Prostate gland (tissue), 2 donors: Measurements from ENCODE around the gene NR6A1. TPM values are rescaled to one million over a fixed set of nuclear protein-coding genes. Genes with fewer than 3 reads are reported as not detected.

Experiments
- DNase-seq: peaks from one replicate; pipeline ENCODE4 v3.0.0-alpha.2; 2019; ENCODE audit warnings: low spot score
- H3K27ac ChIP-seq, 2 donors: fragments of 200-600 bp; sonication (generic); 2 replicates each; pipeline ENCODE4 v1.5.1; 2017 to 2019
- H3K27me3 ChIP-seq: fragments of 200-600 bp; sonication (generic); replicated peaks from 2 replicates; pipeline ENCODE4 v1.5.1; 2019; ENCODE audit not compliant: insufficient read depth
- H3K36me3 ChIP-seq, 2 donors: fragments of 200-600 bp; sonication (generic); 1 replicate in 1 of 2; 2 replicates in 1 of 2; pipeline versions ENCODE4 v1.5.1 to v1.8.1; 2017 to 2019
- H3K4me1 ChIP-seq: fragments of 200-600 bp; sonication (generic); replicated peaks from 2 replicates; pipeline ENCODE4 v1.5.1; 2019
- H3K4me3 ChIP-seq, 2 donors: fragments of 200-600 bp; sonication (generic); 2 replicates each; pipeline ENCODE4 v1.5.1; 2017 to 2019
- H3K9me3 ChIP-seq: fragments of 200-600 bp; sonication (generic); 2 replicates; pipeline ENCODE4 v1.5.1; 2017
- POLR2A ChIP-seq: fragments of 450-650 bp; IDR thresholded peaks from one replicate; pipeline ENCODE4 v1.6.1; 2016; ENCODE audit warnings: antibody characterized with exemption, mild to moderate bottlenecking
- POLR2AphosphoS5 ChIP-seq: sonication (generic); formaldehyde crosslinking; IDR thresholded peaks from one replicate; pipeline ENCODE4 v1.6.1; 2017; ENCODE audit warnings: antibody characterized with exemption
- WGBS: methylation state at CpG from one replicate; pipeline ENCODE4 v1.1.5; 2018; 5-methylcytosine and 5-hydroxymethylcytosine counted together
- intact Hi-C: fragments of 100-400 bp; cut with DNase I; formaldehyde crosslinking; loops from one replicate; pipeline ENCODE4 v1.14.2; 2022
- total RNA-seq, 2 donors: library from RNA; depleted of rRNA; stranded (reverse); fragments of >200 nt; gene quantifications; one replicate each; pipeline ENCODE4 v1.1.0, GENCODE V29; 2016
- TF ChIP-seq, protein P1 (sequence below), 4 experiments: fragments of 200-600 bp in 2 of 4; fragments of 450-650 bp in 2 of 4; sonication (generic) in 2 of 4; IDR thresholded peaks; 1 replicate in 3 of 4; 2 replicates in 1 of 4; pipeline ENCODE4 v1.5.1; 2016 to 2019; ENCODE audit warnings: antibody characterized with exemption in 4 of 4, mild to moderate bottlenecking in 2 of 4, moderate library complexity in 2 of 4

Gene NR6A1
- total RNA-seq, 2 donors from 2014 or later, result 1.3 to 53.7 TPM

- H3K4me1 ChIP-seq, result no peaks in the 10 kb centered on the region
- no peak overlapping the region for H3K4me3 ChIP-seq
- H3K36me3 ChIP-seq, result no peaks in the 10 kb centered on the region
- 96% methylated on average over 20 of the region's 20 CpGs for whole genome bisulfite sequencing
- no peak for DNase-seq
- intact Hi-C loops, result no loop called here
- no peak overlapping the region for H3K27ac ChIP-seq
- no peaks in the 10 kb centered on the region for H3K27me3 ChIP-seq
- TF ChIP-seq, protein P1, sequence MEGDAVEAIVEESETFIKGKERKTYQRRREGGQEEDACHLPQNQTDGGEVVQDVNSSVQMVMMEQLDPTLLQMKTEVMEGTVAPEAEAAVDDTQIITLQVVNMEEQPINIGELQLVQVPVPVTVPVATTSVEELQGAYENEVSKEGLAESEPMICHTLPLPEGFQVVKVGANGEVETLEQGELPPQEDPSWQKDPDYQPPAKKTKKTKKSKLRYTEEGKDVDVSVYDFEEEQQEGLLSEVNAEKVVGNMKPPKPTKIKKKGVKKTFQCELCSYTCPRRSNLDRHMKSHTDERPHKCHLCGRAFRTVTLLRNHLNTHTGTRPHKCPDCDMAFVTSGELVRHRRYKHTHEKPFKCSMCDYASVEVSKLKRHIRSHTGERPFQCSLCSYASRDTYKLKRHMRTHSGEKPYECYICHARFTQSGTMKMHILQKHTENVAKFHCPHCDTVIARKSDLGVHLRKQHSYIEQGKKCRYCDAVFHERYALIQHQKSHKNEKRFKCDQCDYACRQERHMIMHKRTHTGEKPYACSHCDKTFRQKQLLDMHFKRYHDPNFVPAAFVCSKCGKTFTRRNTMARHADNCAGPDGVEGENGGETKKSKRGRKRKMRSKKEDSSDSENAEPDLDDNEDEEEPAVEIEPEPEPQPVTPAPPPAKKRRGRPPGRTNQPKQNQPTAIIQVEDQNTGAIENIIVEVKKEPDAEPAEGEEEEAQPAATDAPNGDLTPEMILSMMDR (IDR thresholded peaks at IDR 0.05), result no peak
- TF ChIP-seq POLR2A (no peak), POLR2AphosphoS5 (no peak)
- H3K9me3 ChIP-seq, result no peaks in the 10 kb centered on the region
These were observed 15.9 kb upstream of the NR6A1 start for GRCh38 chr9:124786881-124787573.

DNA sequence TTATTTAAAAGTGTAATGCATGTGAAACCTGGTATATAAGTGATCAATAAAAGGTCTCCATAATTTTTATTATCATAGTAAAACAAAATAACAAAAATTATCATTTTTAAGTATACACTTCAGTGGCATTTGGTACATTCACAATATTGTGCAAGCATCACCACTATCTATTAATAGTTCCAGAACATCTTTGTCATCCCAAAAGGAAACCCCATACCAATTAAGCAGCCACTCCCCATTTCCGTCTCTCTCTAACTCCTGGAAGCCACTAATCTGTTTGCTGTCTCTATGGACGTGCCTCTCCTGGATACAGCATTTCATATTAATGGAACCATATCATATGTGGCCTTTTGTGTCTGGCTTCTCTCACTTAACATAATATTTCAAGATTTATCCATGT is 13.4 kb upstream of the NR6A1 start:
- Histone ChIP-seq H3K4me1 (no peaks in the 10 kb centered on the region), H3K27me3 (no peaks in the 10 kb centered on the region), H3K36me3 (no peaks in the 10 kb centered on the region), H3K4me3 (no peak overlapping the region), H3K9me3 (no peaks in the 10 kb centered on the region), H3K27ac (no peak overlapping the region)
- no peak for DNase-seq
- WGBS, result 65% methylated on average over 2 of the region's 2 CpGs
- intact Hi-C loops, result no loop called here
- TF ChIP-seq POLR2A, result no peak
- TF ChIP-seq, protein P1 (IDR thresholded peaks at IDR 0.05), result no peak
- no peak for TF ChIP-seq POLR2AphosphoS5

DNA sequence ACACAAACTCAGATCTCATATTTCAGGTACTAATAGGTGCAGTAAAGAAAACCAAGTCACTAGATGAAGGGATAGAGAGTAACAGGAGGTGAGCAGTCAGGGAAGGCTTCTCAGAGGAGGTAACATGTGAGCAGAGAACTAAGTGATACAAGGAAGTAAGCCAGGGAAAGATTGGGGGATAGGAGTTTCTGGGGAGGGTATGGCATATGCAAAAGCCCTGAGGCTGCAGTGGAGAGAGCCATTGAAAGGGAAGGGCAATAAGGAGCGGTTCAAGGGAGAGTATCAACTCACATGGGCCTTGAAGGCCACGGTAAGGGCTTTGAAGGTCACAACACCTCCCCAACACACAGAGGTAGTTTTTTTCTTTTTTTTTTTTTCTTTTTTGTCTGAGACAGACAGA is 12.7 kb upstream of the NR6A1 start:
- Histone ChIP-seq H3K36me3 (no peaks in the 10 kb centered on the region), H3K4me3 (no peak overlapping the region), H3K4me1 (no peaks in the 10 kb centered on the region), H3K27ac (no peak overlapping the region), H3K27me3 (no peaks in the 10 kb centered on the region), H3K9me3 (no peaks in the 10 kb centered on the region)
- TF ChIP-seq POLR2AphosphoS5 (no peak), POLR2A (no peak)
- TF ChIP-seq, protein P1 (IDR thresholded peaks at IDR 0.05), result no peak
- 90% methylated on average over 2 of the region's 2 CpGs for WGBS
- no peak for DNase-seq
- intact Hi-C loops, result no loop called here

DNA sequence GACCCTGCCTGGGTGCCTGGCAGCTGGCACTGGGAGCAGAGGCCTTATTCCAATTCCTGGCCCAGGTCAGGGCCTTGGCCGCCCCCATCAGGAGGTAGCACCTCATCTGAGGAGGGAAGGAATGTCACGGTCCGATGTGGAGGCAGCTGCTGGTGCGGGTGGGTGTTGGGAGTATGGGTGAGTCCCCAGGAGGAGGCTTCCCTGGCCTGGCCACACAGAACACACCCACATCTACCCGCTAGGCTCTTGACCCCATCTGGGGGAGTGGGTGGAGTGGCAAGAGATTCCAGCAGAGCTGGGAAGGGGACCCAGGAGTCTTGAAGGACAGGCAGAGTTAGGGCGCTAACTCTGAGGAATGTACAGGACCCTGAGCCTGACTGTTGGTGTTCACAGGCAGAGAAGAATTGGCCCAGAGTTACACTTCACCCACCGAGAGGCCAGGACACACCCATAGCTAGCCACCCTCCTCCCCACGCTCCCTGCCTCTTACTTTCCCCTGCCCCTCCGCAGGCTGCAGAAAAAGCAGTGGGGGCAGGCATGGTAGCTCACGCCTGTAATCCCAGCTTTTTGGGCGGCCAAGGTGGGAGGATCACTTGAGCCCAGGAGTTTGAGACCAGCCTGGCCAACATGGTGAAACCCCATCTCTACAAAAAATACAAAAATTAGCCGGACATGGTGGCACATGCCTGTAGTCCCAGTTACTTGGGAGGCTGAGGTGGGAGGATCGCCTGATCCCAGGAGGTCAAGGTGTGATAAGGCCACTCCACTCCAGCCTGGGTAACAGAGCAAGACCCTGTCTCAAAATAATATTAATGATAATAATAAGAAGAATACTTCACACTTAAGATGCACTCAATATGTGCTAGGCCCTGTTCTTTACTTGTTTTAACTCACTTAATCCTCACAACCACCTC is 11.8 kb upstream of the NR6A1 start:
- H3K27ac ChIP-seq, result no peak overlapping the region
- 84% methylated on average over 13 of the region's 13 CpGs for WGBS
- H3K9me3 ChIP-seq, result no peaks in the 10 kb centered on the region
- intact Hi-C loops, result no loop called here
- TF ChIP-seq, protein P1 (IDR thresholded peaks at IDR 0.05), result no peak
- TF ChIP-seq POLR2AphosphoS5, result no peak
- no peak for TF ChIP-seq POLR2A
- H3K4me1 ChIP-seq, result no peaks in the 10 kb centered on the region
- no peak overlapping the region for H3K4me3 ChIP-seq
- no peaks in the 10 kb centered on the region for H3K27me3 ChIP-seq
- no peak for DNase-seq
- H3K36me3 ChIP-seq, result no peaks in the 10 kb centered on the region
